ENCODE data around the gene MPP3.

The MPP3 gene

DNA sequence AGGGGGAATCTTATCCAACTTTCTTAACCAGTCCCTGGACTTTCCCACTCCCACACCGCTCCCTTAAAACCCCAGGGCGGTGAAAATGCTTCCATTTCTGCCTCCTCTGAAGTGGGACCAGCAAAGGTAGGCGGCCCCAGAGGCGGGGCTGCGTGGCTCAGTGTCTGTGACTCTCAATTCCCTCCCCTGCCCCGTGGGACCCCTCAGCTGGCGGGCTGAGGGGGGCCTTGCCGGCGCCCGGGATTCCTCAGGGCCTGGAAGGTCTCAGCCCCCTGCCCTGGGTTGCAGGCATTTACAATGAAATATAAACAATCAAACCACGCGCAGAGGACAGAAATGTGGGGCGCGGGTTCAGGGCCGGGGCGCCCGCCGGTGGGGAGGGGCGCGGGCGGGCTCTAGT lies 78.0 kb downstream of the MPP3 start:
- no peak for TF ChIP-seq CTCF (IDR thresholded peaks at IDR 0.05; ENCODE audit: low read depth, low read length)
- no peak for DNase-seq (ENCODE audit: extremely low read depth, low read depth)

DNA sequence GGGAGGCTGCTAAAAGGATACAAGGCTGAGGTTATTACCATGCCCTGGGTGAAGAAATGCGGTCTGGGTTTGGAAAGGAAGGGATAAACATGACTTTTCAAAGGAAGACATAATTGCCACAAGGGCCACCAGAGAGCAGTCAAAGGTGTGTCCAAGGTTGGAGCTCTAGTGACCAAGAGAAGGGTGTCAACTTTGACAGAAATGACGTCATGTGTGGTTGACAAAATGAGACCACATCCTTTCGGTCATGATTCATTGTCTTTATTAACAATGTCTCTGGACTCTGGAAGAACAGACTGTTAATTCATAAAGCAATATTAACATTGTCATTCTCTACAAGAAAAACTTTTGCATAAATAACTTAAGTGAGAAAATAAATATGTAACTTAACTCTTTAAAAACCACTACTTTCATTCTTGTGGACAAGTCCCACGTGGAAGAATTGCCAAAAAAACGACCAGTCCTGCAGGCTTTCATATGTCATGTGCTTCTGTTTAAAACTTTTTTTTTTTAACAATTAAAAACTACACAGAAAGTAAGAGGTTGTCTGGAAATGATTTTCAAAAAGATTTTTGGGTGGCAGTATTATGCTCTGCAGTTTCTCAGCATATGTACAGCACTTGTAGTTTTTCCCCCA lies 79.3 kb downstream of the MPP3 start:
- no peak for TF ChIP-seq CTCF (IDR thresholded peaks at IDR 0.05; ENCODE audit: low read depth, low read length)

More for the DNA sequence above, 79.3 kb downstream of the MPP3 start:
- DNase-seq (ENCODE audit: extremely low read depth, low read depth) = no peak

All from AG09319 (cell line).